Dendritic cell treated with granulocyte-macrophage colony-stimulating factor and Interleukin-4, amounts not matched to agents 40 ng/mL and 50 ng/mL, for 4 days (primary cell): Measurements from ENCODE around the gene PRAMEF18.
"Not testable (repeated sequence)": the region's sequence is repeated elsewhere in the genome, so short reads cannot be mapped to it uniquely, and the experiment has no call there.

Source experiments
- H3K27ac Mint-ChIP-seq: one replicate; pipeline ENCODE4 v1.8.0; 2022; ENCODE audit warnings: mild to moderate bottlenecking, mixed read lengths
- H3K27me3 Mint-ChIP-seq: one replicate; pipeline ENCODE4 v1.8.0; 2022; ENCODE audit warnings: mild to moderate bottlenecking, mixed read lengths
- H3K36me3 Mint-ChIP-seq: one replicate; pipeline ENCODE4 v1.8.0; 2022; ENCODE audit warnings: low read depth, mixed read lengths
- H3K4me1 Mint-ChIP-seq: one replicate; pipeline ENCODE4 v1.8.0; 2022; ENCODE audit warnings: low read depth, mixed read lengths
- H3K4me3 Mint-ChIP-seq: one replicate; pipeline ENCODE4 v1.8.0; 2022; ENCODE audit warnings: mild to moderate bottlenecking, moderate library complexity, mixed read lengths
- H3K9me3 Mint-ChIP-seq: one replicate; pipeline ENCODE4 v1.8.0; 2022; ENCODE audit warnings: mixed read lengths
- intact Hi-C: fragments of 100-400 bp; cut with micrococcal nuclease; formaldehyde crosslinking; loops from one replicate; pipeline ENCODE4 v1.15.0; 2022

Gene PRAMEF18

GRCh38 chr1:13225675-13226204, at the start of gene PRAMEF18:
Gene PRAMEF18 (minus strand): TSS chr1:13226154. CDS start chr1:13226106, 48 bp downstream.
- H3K27ac Mint-ChIP-seq, H3K27me3 Mint-ChIP-seq, H3K4me3 Mint-ChIP-seq, H3K9me3 Mint-ChIP-seq, intact Hi-C loops, H3K4me1 Mint-ChIP-seq, H3K36me3 Mint-ChIP-seq: not testable (repeated sequence)

DNA sequence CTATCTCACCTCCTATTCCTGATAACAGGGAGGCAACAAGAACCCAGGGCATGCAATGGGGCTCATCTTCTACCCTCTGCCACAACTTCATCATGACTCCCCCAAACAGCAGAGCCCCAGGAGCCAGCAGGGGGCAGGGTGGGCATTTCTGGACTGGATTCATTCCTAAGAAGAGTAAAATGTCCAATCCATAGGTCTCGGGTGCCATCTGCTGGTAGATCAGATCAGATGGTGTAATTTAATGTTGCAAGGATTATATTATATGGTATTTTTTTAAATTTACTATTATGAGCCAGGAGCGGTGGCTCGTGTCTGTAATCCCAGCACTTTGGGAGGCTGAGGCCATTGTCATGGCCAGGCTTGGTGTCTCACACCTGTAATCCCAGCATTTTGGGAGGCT, 39.2 kb upstream of the PRAMEF18 start:
- H3K4me3 Mint-ChIP-seq, intact Hi-C loops, H3K27ac Mint-ChIP-seq, H3K4me1 Mint-ChIP-seq, H3K27me3 Mint-ChIP-seq, H3K9me3 Mint-ChIP-seq, H3K36me3 Mint-ChIP-seq: not testable (repeated sequence)

- H3K9me3 Mint-ChIP-seq, H3K27ac Mint-ChIP-seq, intact Hi-C loops, H3K4me3 Mint-ChIP-seq, H3K27me3 Mint-ChIP-seq, H3K36me3 Mint-ChIP-seq, H3K4me1 Mint-ChIP-seq: not testable (repeated sequence)
These were observed 27.9 kb upstream of the PRAMEF18 start, which contains the start of gene PRAMEF5 for GRCh38 chr1:13253898-13254297. Gene PRAMEF5 (plus strand): TSS chr1:13254198. CDS start chr1:13259269, 5,071 bp downstream.

DNA sequence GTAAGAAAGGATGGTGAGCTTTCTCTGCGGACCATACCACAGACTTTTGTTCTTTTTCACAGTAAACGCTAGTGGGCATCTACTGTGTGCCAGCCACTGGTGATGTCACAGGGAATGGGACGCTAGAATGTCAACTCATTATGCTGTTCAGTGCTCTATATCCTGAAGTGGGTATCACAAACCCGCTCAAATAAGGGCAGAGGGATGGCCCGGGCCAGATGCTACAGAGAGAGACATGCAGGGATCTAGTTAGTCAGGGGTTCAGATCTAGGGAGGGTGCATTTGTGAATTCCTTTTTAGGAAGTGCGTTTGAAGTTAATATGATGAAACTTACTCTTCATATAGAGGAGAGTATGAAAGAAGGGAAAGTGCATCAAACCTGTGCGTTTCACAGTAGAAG, 21.2 kb upstream of the PRAMEF18 start:
- H3K27me3 Mint-ChIP-seq, H3K4me3 Mint-ChIP-seq, intact Hi-C loops, H3K4me1 Mint-ChIP-seq, H3K36me3 Mint-ChIP-seq, H3K9me3 Mint-ChIP-seq, H3K27ac Mint-ChIP-seq: not testable (repeated sequence)

DNA sequence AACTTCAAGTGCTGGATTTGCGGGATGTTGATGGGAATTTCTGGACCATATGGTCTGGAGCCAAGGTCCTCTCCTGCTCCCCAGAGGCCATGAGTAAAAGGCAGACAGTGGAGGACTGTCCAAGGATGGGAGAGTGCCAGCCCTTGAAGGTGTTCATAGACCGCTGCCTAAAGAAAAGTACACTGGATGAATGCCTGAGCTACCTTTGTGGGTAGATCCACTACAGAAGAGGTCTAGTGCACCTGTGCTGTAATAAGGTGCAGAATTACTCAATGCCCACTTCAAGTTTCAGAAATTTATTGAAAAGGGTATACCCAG, 20.6 kb upstream of the PRAMEF18 start:
- H3K36me3 Mint-ChIP-seq, H3K4me3 Mint-ChIP-seq, H3K9me3 Mint-ChIP-seq, intact Hi-C loops, H3K27me3 Mint-ChIP-seq, H3K27ac Mint-ChIP-seq, H3K4me1 Mint-ChIP-seq: not testable (repeated sequence)

DNA sequence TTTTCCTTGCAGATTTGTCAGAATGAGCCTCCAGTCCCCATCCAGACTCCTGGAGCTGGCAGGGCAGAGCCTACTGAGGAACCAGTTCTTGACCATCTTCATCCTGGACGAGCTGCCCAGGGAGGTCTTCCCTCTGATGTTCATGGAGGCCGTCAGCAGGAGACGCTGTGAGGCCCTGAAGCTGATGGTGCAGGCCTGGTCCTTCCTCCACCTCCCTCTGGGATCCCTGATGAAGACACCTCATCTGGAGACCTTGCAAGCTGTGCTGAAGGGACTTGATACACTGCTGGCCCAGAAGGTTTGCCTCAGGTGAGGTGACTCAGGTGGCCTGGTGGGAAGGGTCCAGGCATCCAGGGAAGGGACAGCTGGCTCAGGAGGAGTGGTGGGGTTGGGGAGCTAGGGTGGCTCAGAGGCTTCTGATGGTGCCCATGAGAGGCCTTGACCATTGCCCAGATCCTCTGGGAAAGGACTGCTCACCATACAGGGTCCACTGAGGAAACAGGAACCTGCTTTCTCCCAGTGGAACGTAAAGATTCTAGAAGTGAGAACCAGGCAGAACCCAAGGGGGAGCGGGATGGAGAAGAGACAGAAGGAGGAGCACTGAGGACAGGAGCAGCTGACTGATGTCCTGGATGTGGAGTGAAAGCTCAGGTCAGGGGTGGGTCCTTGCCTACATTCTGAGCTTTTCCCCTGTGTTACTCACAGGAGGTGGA, 20.0 kb upstream of the PRAMEF18 start:
- H3K4me3 Mint-ChIP-seq, H3K27ac Mint-ChIP-seq, H3K4me1 Mint-ChIP-seq, intact Hi-C loops, H3K27me3 Mint-ChIP-seq, H3K9me3 Mint-ChIP-seq, H3K36me3 Mint-ChIP-seq: not testable (repeated sequence)

DNA sequence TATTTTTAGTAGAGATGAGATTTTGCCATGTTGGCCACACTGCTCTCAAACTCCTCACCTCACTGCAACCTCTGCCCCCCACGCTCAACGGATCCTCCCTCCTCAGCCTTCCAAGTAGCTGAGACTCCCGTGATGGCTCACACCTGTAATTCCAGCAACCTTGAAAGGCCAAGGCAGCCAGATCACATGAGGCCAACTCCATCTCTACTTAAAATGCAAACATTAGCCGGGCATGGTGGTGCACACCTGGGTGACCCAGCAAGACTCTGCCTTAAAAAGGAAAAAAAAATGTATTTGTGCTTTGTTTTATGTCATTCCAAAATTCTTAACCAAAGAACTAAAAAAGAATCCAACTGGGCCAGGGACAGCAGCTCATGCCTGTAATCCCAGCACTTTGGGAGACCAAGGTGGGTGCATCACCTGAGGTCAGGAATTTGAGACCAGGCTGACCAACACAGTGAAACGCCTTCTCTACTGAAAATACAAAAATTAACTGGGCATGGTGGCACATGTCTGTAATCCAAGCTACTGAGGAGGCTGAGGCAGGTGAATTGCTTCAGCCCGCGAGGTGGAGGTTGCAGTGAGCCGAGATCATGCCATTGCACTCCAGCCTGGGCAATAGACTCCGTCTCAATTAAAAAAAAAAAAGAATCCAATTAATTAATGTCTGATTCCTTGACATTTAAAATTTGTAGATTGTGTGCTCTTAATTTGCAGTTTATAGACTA, 17.7 kb upstream of the PRAMEF18 start:
- H3K36me3 Mint-ChIP-seq, H3K4me1 Mint-ChIP-seq: not testable (repeated sequence)

GRCh38 chr1:13239633-13240032, 13.7 kb upstream of the PRAMEF18 start:
- H3K27ac Mint-ChIP-seq, intact Hi-C loops, H3K4me1 Mint-ChIP-seq, H3K9me3 Mint-ChIP-seq, H3K36me3 Mint-ChIP-seq, H3K4me3 Mint-ChIP-seq, H3K27me3 Mint-ChIP-seq: not testable (repeated sequence)

More for the DNA sequence above, 17.7 kb upstream of the PRAMEF18 start:
- H3K9me3 Mint-ChIP-seq, intact Hi-C loops, H3K27me3 Mint-ChIP-seq, H3K4me3 Mint-ChIP-seq, H3K27ac Mint-ChIP-seq: not testable (repeated sequence)

GRCh38 chr1:13237572-13237971, 11.6 kb upstream of the PRAMEF18 start:
- H3K27ac Mint-ChIP-seq, H3K9me3 Mint-ChIP-seq, H3K4me1 Mint-ChIP-seq, H3K36me3 Mint-ChIP-seq, intact Hi-C loops, H3K4me3 Mint-ChIP-seq, H3K27me3 Mint-ChIP-seq: not testable (repeated sequence)

GRCh38 chr1:13234057-13234456, 8.1 kb upstream of the PRAMEF18 start:
- intact Hi-C loops, H3K4me1 Mint-ChIP-seq, H3K27ac Mint-ChIP-seq: not testable (repeated sequence)

GRCh38 chr1:13232056-13232455, 6.1 kb upstream of the PRAMEF18 start:
- H3K27me3 Mint-ChIP-seq, H3K36me3 Mint-ChIP-seq, intact Hi-C loops, H3K27ac Mint-ChIP-seq, H3K4me1 Mint-ChIP-seq, H3K4me3 Mint-ChIP-seq, H3K9me3 Mint-ChIP-seq: not testable (repeated sequence)

More at GRCh38 chr1:13234057-13234456, 8.1 kb upstream of the PRAMEF18 start:
- not testable (repeated sequence) for H3K4me3 Mint-ChIP-seq, H3K27me3 Mint-ChIP-seq, H3K9me3 Mint-ChIP-seq, H3K36me3 Mint-ChIP-seq

DNA sequence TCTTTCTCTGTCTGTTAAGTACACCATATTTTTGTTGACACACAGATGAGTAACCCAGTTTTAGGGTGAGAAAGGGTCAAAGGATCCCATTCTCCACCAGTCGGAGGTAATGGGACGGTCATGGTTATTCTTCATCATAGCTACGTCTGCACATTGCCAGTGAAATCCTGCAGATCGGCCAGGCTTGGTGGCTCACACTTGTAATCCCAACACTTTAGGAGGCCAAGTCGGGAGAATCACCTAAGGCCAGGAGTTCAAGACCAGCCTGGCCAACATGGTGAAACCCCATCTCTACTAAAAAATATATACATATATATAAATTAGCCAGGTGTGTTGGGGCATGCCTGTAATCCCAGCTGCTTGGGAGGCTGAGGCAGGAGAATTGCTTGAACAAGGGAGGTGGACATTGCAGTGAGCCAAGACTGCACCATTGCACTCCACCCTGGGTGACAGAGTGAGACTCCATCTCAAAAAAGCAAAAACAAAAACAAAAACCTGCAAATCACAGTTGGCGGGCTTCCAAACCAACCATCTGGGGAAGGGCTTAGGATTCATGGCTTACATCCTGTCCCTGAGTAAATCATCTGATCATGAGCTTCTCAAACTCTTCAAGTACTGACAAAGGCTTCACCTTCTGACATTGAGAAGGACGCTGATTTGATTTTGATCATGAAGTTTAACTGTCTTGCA, 5.3 kb upstream of the PRAMEF18 start:
- H3K36me3 Mint-ChIP-seq, H3K4me3 Mint-ChIP-seq, H3K9me3 Mint-ChIP-seq, intact Hi-C loops, H3K27me3 Mint-ChIP-seq, H3K27ac Mint-ChIP-seq, H3K4me1 Mint-ChIP-seq: not testable (repeated sequence)

- H3K27me3 Mint-ChIP-seq, intact Hi-C loops, H3K4me3 Mint-ChIP-seq, H3K27ac Mint-ChIP-seq, H3K9me3 Mint-ChIP-seq, H3K4me1 Mint-ChIP-seq, H3K36me3 Mint-ChIP-seq: not testable (repeated sequence)
These were observed 4.6 kb upstream of the PRAMEF18 start for GRCh38 chr1:13230601-13231000.

DNA sequence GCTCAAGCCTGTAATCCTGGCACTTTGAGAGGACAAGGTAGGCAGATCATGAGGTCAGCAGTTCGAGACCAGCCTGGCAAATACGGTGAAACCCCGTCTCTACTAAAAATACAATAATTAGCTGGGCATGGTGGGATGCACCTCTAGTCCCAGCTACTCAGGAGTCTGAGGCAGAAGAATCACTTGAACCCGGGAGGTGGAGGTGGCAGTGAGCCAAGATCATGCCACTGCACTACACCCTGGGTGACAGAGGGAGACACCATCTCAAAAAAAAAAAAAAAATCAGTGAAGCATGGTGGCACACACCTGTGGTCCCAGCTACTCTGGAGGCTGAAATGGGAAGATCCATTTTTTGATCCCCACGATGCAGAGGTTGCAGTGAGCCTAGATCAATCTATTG, 4.1 kb upstream of the PRAMEF18 start:
- H3K27ac Mint-ChIP-seq, H3K27me3 Mint-ChIP-seq, intact Hi-C loops, H3K4me1 Mint-ChIP-seq, H3K36me3 Mint-ChIP-seq, H3K9me3 Mint-ChIP-seq, H3K4me3 Mint-ChIP-seq: not testable (repeated sequence)
